Prostate gland (tissue), 2 donors: ENCODE data around the gene FCGR3B.
"Not testable (repeated sequence)": the region's sequence is repeated elsewhere in the genome, so short reads cannot be mapped to it uniquely, and the experiment has no call there.

ENCODE experiments used
- CTCF ChIP-seq, 4 experiments: fragments of 200-600 bp in 2 of 4; fragments of 450-650 bp in 2 of 4; sonication (generic) in 2 of 4; IDR thresholded peaks; 1 replicate in 3 of 4; 2 replicates in 1 of 4; pipeline ENCODE4 v1.5.1; 2016 to 2019; ENCODE audit warnings: antibody characterized with exemption in 4 of 4, mild to moderate bottlenecking in 2 of 4, moderate library complexity in 2 of 4
- POLR2A ChIP-seq: fragments of 450-650 bp; IDR thresholded peaks from one replicate; pipeline ENCODE4 v1.6.1; 2016; ENCODE audit warnings: antibody characterized with exemption, mild to moderate bottlenecking

DNA sequence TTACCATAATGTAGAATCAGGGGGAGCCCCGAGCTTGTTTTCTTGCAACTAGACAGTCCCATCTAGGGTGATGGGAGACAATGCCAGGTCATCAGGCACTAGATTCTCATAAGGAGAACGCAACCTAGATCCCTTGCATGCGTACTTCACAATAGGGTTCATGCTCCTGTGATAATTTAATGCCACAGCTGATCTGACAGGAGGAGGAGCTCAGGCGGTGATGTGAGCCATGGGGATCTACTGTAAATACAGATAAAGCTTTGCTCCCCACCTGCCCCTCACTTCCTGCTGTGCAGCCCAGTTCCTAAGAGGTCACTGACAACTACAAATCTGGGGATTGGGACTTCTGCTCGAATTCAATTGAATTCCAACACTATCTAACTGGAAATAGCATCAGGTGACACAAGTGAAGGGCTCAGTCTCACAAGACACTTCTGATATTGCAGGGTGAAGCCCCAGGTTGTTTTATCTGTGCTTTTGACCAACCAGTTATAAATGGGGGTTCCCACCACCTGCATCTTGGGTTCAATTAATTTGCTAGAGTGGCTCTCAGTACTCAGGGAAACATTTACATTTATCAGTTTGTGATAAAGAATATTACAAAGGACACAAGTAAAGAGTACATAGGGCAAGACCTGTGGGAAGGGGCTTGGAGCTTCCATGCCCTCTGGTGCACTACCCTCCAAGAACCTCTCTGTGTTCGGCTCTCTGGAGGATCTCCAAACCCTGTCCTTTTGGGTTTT is 7.4 kb upstream of the FCGR3B start:
- TF ChIP-seq POLR2A; CTCF (IDR thresholded peaks at IDR 0.05): not testable (repeated sequence)
